ENCODE data around the gene CD244.
"Not testable (repeated sequence)": the region's sequence is repeated elsewhere in the genome, so short reads cannot be mapped to it uniquely, and the experiment has no call there.

CD244 gene

GRCh38 chr1:160808289-160808688, 54.4 kb downstream of the CD244 start:
- no peak for DNase-seq

- no peak for DNase-seq
These were observed 54.9 kb downstream of the CD244 start for GRCh38 chr1:160807738-160808137.

GRCh38 chr1:160807247-160807646, 55.4 kb downstream of the CD244 start:
- no peak for DNase-seq

- no peak for DNase-seq
These were observed 55.9 kb downstream of the CD244 start for GRCh38 chr1:160806784-160807183.

GRCh38 chr1:160806109-160806665, 56.5 kb downstream of the CD244 start:
- no peak for DNase-seq

- DNase-seq, result no peak
These were observed 60.7 kb downstream of the CD244 start for GRCh38 chr1:160801836-160802580.

- DNase-seq, result no peak
These were observed 61.9 kb downstream of the CD244 start for GRCh38 chr1:160800645-160801408.

GRCh38 chr1:160800142-160800541, 62.5 kb downstream of the CD244 start:
- no peak for DNase-seq

GRCh38 chr1:160799641-160800040, 63.0 kb downstream of the CD244 start:
- DNase-seq, result no peak

GRCh38 chr1:160798439-160798838, 64.2 kb downstream of the CD244 start:
- no peak for DNase-seq

- no peak for DNase-seq
These were observed 64.8 kb downstream of the CD244 start for GRCh38 chr1:160797861-160798273.

GRCh38 chr1:160797271-160797709, 65.4 kb downstream of the CD244 start:
- no peak for DNase-seq

GRCh38 chr1:160795951-160796383, 66.7 kb downstream of the CD244 start, which contains the start of gene LY9:
Gene LY9, plus strand, starts transcription at chr1:160796174. Its CDS starts 14 bp downstream, at chr1:160796188.
- DNase-seq, result no peak

- no peak for DNase-seq
These were observed 68.3 kb downstream of the CD244 start for GRCh38 chr1:160794376-160794775.

GRCh38 chr1:160789702-160790611, 72.7 kb downstream of the CD244 start:
- DNase-seq, result no peak

- no peak for DNase-seq
These were observed 73.5 kb downstream of the CD244 start for GRCh38 chr1:160789051-160789701.

GRCh38 chr1:160782988-160783765, 79.5 kb downstream of the CD244 start:
- not testable (repeated sequence) for DNase-seq

- no peak for DNase-seq
These were observed 80.6 kb downstream of the CD244 start for GRCh38 chr1:160781914-160782689.

- DNase-seq, result no peak
These were observed 81.4 kb downstream of the CD244 start for GRCh38 chr1:160781186-160781766.

GRCh38 chr1:160780398-160780755, 82.3 kb downstream of the CD244 start:
- no peak for DNase-seq

Measured in NCI-H1105 (cell line).